GM08714 (cell line): Measurements from ENCODE around the gene RPL18A.

Experiments
- H3K4me3 ChIP-seq: fragments of 200-500 bp; sonication (Bioruptor generic); 2 replicates; pipeline ENCODE4 v1.5.1; 2014; ENCODE audit warnings: mild to moderate bottlenecking, low read length, inconsistent platforms
- ZNF274 ChIP-seq: IDR thresholded peaks from 2 replicates; pipeline ENCODE4 v1.6.1; 2012; ENCODE audit warnings: mild to moderate bottlenecking, low read depth, low read length

The RPL18A gene

DNA sequence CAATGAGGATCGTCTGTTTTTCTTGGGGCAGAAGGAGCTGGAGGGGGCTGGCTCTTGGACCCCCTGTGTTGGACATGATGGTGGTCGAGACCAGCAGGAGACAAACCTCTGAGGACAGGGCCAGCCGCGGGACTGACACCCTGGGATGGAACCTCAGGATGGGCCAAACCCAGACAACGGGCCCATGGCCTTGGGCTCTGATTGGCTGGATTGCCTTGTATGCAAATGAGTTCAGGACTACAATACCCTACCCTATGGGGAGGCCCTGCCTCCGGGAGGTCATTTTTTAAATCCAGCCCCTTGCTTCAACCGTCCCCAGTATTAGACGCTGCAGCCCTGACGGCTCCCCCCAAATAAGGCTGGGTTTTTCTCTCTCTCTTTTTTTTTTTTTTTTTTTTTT is 34.1 kb downstream of the RPL18A start:
- no peak overlapping the region for H3K4me3 ChIP-seq
- no peak for TF ChIP-seq ZNF274

DNA sequence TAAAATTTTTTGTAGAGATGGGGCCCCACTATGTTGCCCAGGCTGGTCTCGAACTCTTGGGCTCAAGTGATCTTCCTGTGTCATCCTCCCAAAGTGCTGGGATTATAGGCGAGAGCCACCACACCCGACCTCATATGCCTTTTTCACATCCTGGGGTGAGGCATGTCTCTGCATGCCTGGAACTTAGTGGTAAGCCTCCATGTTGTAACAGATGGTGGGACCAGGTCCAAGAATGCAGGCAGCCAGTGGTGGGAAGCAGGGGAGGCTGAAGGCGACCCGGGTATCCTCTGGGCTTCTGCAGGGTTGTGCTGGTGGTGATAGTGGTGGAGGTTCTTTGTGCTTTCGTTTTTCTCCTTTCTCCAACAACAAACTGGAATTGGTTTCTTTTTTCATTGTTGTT is 43.0 kb downstream of the RPL18A start:
- no peak overlapping the region for H3K4me3 ChIP-seq
- TF ChIP-seq ZNF274, result no peak

- H3K4me3 ChIP-seq, result no peak overlapping the region
- TF ChIP-seq ZNF274, result no peak
These were observed 48.5 kb downstream of the RPL18A start for GRCh38 chr19:17908244-17908643.

DNA sequence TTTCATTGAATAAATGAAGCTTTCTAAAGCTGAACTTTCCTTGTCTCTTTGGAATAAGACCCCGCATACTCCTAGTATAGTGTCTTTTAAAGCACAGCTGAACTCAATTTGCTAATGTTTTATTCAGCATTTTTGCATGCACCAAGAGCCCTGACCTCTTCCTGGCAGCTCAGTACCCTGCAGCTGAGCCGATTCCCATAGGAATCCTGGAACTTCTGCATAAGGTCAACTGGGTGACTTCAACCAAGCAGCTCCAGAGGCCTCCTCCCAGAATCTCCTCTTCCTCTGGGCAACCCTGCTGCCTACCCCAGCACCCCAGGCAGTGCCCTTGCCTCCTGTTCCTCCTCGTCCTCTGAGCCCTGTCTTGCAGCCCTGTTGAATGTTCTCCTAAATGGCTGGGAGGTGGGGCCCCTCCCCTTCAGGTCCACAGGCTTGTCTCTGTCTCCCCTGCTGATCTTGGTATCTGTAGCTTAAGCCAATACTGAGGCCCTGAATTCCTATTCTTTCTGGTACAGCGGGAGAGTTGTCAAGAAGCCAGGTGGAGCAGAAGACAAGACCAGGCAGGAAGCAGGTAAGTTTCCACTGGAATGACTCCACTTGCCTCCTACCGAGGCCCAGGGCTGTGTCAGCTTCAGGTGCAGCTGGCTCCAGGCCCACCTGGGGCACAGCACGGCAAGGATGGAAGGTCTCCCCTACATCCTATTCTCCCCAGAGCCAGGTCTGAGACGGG is 49.5 kb downstream of the RPL18A start:
- TF ChIP-seq ZNF274, result no peak
- H3K4me3 ChIP-seq, result no peak overlapping the region

- TF ChIP-seq ZNF274, result no peak
These were observed 51.2 kb downstream of the RPL18A start for GRCh38 chr19:17910791-17911360.

More at GRCh38 chr19:17910791-17911360, 51.2 kb downstream of the RPL18A start:
- no peak overlapping the region for H3K4me3 ChIP-seq
